ENCODE data around the gene STX1B.
"Not testable (repeated sequence)": the region's sequence is repeated elsewhere in the genome, so short reads cannot be mapped to it uniquely, and the experiment has no call there.

STX1B gene

DNA sequence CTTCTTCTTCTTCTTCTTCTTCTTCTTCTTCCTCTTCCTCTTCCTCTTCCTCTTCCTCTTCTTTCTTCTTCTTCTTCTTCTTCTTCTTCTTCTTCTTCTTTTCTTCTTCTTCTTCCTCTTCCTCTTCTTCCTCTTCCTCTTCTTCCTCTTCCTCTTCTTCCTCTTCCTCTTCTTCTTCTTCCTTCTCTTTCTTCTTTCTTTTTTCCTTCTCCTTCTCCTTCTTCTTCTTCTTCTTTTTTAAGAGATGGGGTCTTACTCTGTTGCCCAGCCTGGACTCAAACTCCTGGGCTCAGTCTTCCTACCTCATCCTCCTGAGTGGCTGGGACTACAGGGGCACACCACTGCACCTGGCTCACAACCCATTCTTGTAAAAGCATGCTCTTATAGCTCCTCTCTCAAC lies 2.9 kb upstream of the STX1B start:
- not testable (repeated sequence) for H3K14ac ChIP-seq (ENCODE audit: low read length); H2BK5ac ChIP-seq (ENCODE audit: low read depth, low read length, poor library complexity); H2AK5ac ChIP-seq (ENCODE audit: low read length); H3K9ac ChIP-seq (ENCODE audit: low read length); H3K9me3 ChIP-seq (ENCODE audit: insufficient read depth, low read depth, low read length); H4K12ac ChIP-seq (ENCODE audit: low read depth, low read length); H2BK120ac ChIP-seq (ENCODE audit: insufficient read depth, low read length, poor library complexity); H3K4me1 ChIP-seq (ENCODE audit: control insufficient read depth in 1 of 2, insufficient read depth in 2 of 2, low read length in 2 of 2); H3K4me2 ChIP-seq (ENCODE audit: low read length); H4K91ac ChIP-seq (ENCODE audit: low read depth, low read length); H4K8ac ChIP-seq (ENCODE audit: low read depth, low read length); H3K79me1 ChIP-seq (ENCODE audit: low read length); H3K18ac ChIP-seq (ENCODE audit: low read length); H3K27ac ChIP-seq (ENCODE audit: low read depth, low read length); H2BK12ac ChIP-seq (ENCODE audit: low read length); H3K4ac ChIP-seq (ENCODE audit: low read depth, low read length); H3K23ac ChIP-seq (ENCODE audit: low read length); H2AFZ ChIP-seq (ENCODE audit: insufficient read depth, low read length, poor library complexity); H3K4me3 ChIP-seq (ENCODE audit: low read depth, low read length); H3K79me2 ChIP-seq (ENCODE audit: control insufficient read depth, insufficient read depth, low read length, poor library complexity); H3K36me3 ChIP-seq (ENCODE audit: control insufficient read depth in 1 of 2, insufficient read depth in 2 of 2, low read length in 2 of 2); DNase-seq
- peaks cover 14% of the 10 kb centered on the region for H3K27me3 ChIP-seq (ENCODE audit: insufficient read depth, low read length)

DNA sequence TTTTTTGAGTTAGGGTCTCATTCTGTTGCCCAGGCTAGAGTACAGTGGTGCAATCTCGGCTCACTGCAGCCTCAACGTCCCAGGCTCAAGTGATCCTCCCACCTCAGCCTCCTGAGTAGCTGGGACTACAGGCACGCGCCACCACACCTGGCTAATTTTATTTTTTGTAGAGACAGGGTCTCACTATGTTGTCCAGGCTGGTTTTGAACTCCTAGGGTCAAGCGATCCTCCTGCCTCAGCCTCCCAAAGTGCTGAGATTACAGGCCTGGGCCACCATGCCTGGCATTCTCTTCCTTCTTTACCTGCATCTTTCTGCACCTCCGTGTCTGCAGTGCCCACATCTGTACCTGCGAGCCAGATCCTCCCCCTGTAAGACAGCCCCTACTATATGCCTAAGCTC lies 1.4 kb upstream of the STX1B start:
- DNase-seq; H3K4ac ChIP-seq (ENCODE audit: low read depth, low read length); H2AK5ac ChIP-seq (ENCODE audit: low read length); H3K79me2 ChIP-seq (ENCODE audit: control insufficient read depth, insufficient read depth, low read length, poor library complexity); H3K4me3 ChIP-seq (ENCODE audit: low read depth, low read length); H4K12ac ChIP-seq (ENCODE audit: low read depth, low read length); H3K14ac ChIP-seq (ENCODE audit: low read length); H3K36me3 ChIP-seq (ENCODE audit: control insufficient read depth in 1 of 2, insufficient read depth in 2 of 2, low read length in 2 of 2); H2AFZ ChIP-seq (ENCODE audit: insufficient read depth, low read length, poor library complexity); H3K4me2 ChIP-seq (ENCODE audit: low read length); H3K18ac ChIP-seq (ENCODE audit: low read length); H3K23ac ChIP-seq (ENCODE audit: low read length); H3K79me1 ChIP-seq (ENCODE audit: low read length); H3K9me3 ChIP-seq (ENCODE audit: insufficient read depth, low read depth, low read length); H2BK120ac ChIP-seq (ENCODE audit: insufficient read depth, low read length, poor library complexity); H2BK5ac ChIP-seq (ENCODE audit: low read depth, low read length, poor library complexity); H3K27ac ChIP-seq (ENCODE audit: low read depth, low read length); H4K8ac ChIP-seq (ENCODE audit: low read depth, low read length); H2BK12ac ChIP-seq (ENCODE audit: low read length); H3K9ac ChIP-seq (ENCODE audit: low read length); H4K91ac ChIP-seq (ENCODE audit: low read depth, low read length); H3K4me1 ChIP-seq (ENCODE audit: control insufficient read depth in 1 of 2, insufficient read depth in 2 of 2, low read length in 2 of 2): not testable (repeated sequence)
- WGBS (ENCODE audit: extremely low coverage, insufficient coverage, insufficient read length), result no CpG with 5 or more reads among the region's 7 CpGs
- H3K27me3 ChIP-seq (ENCODE audit: insufficient read depth, low read length), result peaks cover 14% of the 10 kb centered on the region

DNA sequence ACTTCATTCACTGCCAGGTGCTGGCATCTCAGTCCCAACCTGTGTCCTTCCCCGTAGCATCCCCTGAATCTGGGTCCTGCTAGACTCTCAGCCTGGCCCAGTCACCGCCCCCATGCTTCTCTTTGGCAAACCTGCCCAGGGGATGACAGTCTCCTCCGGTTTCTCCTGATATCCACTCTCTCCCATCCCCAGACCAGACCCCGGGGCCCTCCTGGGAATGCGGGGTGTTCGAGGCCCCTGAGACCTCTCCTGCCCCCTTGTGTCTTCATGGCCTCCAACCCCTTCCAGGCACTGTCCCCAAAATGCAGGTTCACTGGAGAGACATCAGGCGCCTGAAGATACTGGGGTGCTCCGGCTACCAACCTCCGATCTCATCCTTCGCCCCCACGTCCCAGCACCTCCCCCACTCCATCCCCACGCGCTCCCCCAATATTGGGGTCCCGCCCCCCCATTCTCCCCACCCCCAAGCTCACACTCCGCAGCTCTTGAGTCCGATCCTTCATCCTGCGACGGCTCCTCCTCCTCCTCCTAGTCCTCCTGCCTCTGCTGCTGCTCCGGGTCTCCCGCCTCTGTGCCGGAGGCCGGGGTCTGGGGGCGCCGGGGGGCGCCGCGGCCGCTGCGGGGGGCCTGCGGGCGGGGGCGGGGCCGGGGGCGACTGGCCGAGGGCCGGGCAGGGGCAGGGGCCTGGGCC lies 399 bp downstream of the STX1B start:
- no peak overlapping the region for H3K14ac ChIP-seq (ENCODE audit: low read length)
- DNase-seq, result no peak
- H3K79me1 ChIP-seq (ENCODE audit: low read length), result no peaks in the 10 kb centered on the region
- H3K36me3 ChIP-seq (ENCODE audit: control insufficient read depth in 1 of 2, insufficient read depth in 2 of 2, low read length in 2 of 2), result no peaks in the 10 kb centered on the region
- H3K9me3 ChIP-seq (ENCODE audit: insufficient read depth, low read depth, low read length), result peaks cover 4% of the 10 kb centered on the region
- no peak overlapping the region for H4K12ac ChIP-seq (ENCODE audit: low read depth, low read length)
- H3K27ac ChIP-seq (ENCODE audit: low read depth, low read length), result no peak overlapping the region
- H3K4me1 ChIP-seq (ENCODE audit: control insufficient read depth in 1 of 2, insufficient read depth in 2 of 2, low read length in 2 of 2), result no peaks in the 10 kb centered on the region
- H3K79me2 ChIP-seq (ENCODE audit: control insufficient read depth, insufficient read depth, low read length, poor library complexity), result no peaks in the 10 kb centered on the region
- H3K9ac ChIP-seq (ENCODE audit: low read length), result no peak overlapping the region
- H3K18ac ChIP-seq (ENCODE audit: low read length), result no peak overlapping the region
- no peak overlapping the region for H2AFZ ChIP-seq (ENCODE audit: insufficient read depth, low read length, poor library complexity)
- H2AK5ac ChIP-seq (ENCODE audit: low read length), result no peak overlapping the region
- no peak overlapping the region for H3K4me2 ChIP-seq (ENCODE audit: low read length)
- no peak overlapping the region for H4K91ac ChIP-seq (ENCODE audit: low read depth, low read length)
- peaks cover 14% of the 10 kb centered on the region for H3K27me3 ChIP-seq (ENCODE audit: insufficient read depth, low read length)
- H4K8ac ChIP-seq (ENCODE audit: low read depth, low read length), result no peak overlapping the region
- H2BK12ac ChIP-seq (ENCODE audit: low read length), result no peak overlapping the region
- H3K4ac ChIP-seq (ENCODE audit: low read depth, low read length), result no peak overlapping the region
- no peak overlapping the region for H2BK120ac ChIP-seq (ENCODE audit: insufficient read depth, low read length, poor library complexity)
- H2BK5ac ChIP-seq (ENCODE audit: low read depth, low read length, poor library complexity), result no peak overlapping the region
- H3K23ac ChIP-seq (ENCODE audit: low read length), result no peak overlapping the region
- no CpG with 5 or more reads among the region's 36 CpGs for whole genome bisulfite sequencing (ENCODE audit: extremely low coverage, insufficient coverage, insufficient read length)
- H3K4me3 ChIP-seq (ENCODE audit: low read depth, low read length), result no peak overlapping the region

DNA sequence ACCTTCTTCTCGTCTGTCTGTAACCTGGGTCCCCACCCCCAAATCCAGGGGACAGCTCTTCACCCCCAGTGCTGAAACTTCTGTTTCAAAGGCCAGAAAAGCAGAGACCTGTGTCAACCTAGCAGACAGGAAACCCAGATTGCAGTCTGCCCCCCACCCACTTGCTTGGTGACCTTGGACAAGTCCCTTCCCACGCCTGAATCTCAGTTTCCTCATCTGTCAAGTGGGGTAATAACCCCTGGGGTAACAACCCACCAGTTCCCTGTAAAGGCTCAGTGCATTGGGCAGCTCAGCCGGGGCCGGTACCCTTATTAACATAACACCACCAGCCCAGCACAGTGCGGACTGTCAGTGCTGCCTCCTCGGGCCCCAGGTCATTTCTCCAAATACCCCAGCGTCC lies 1.3 kb downstream of the STX1B start:
- Histone ChIP-seq H3K4me1 (ENCODE audit: control insufficient read depth in 1 of 2, insufficient read depth in 2 of 2, low read length in 2 of 2) (no peaks in the 10 kb centered on the region), H3K79me2 (ENCODE audit: control insufficient read depth, insufficient read depth, low read length, poor library complexity) (no peaks in the 10 kb centered on the region), H3K4me3 (ENCODE audit: low read depth, low read length) (no peak overlapping the region), H3K9ac (ENCODE audit: low read length) (no peak overlapping the region), H3K4me2 (ENCODE audit: low read length) (no peak overlapping the region), H2AK5ac (ENCODE audit: low read length) (no peak overlapping the region), H3K18ac (ENCODE audit: low read length) (no peak overlapping the region), H3K23ac (ENCODE audit: low read length) (no peak overlapping the region), H3K36me3 (ENCODE audit: control insufficient read depth in 1 of 2, insufficient read depth in 2 of 2, low read length in 2 of 2) (no peaks in the 10 kb centered on the region), H3K27ac (ENCODE audit: low read depth, low read length) (no peak overlapping the region), H2BK5ac (ENCODE audit: low read depth, low read length, poor library complexity) (no peak overlapping the region), H2BK120ac (ENCODE audit: insufficient read depth, low read length, poor library complexity) (no peak overlapping the region), H4K12ac (ENCODE audit: low read depth, low read length) (no peak overlapping the region), H2BK12ac (ENCODE audit: low read length) (no peak overlapping the region), H2AFZ (ENCODE audit: insufficient read depth, low read length, poor library complexity) (no peak overlapping the region), H3K14ac (ENCODE audit: low read length) (no peak overlapping the region), H4K8ac (ENCODE audit: low read depth, low read length) (no peak overlapping the region), H4K91ac (ENCODE audit: low read depth, low read length) (no peak overlapping the region), H3K4ac (ENCODE audit: low read depth, low read length) (no peak overlapping the region), H3K9me3 (ENCODE audit: insufficient read depth, low read depth, low read length) (peaks cover 6% of the 10 kb centered on the region), H3K27me3 (ENCODE audit: insufficient read depth, low read length) (peaks cover 14% of the 10 kb centered on the region), H3K79me1 (ENCODE audit: low read length) (no peaks in the 10 kb centered on the region)
- no CpG with 5 or more reads among the region's 7 CpGs for WGBS (ENCODE audit: extremely low coverage, insufficient coverage, insufficient read length)
- no peak for DNase-seq
